GM21447 (cell line): Measurements from ENCODE around the gene CLTB.

Experiments
- ATAC-seq: cut with Tn5 transposase; IDR thresholded peaks from one replicate; pipeline ENCODE4 v1.9.1; 2021; ENCODE audit not compliant: unreplicated experiment

Gene CLTB

DNA sequence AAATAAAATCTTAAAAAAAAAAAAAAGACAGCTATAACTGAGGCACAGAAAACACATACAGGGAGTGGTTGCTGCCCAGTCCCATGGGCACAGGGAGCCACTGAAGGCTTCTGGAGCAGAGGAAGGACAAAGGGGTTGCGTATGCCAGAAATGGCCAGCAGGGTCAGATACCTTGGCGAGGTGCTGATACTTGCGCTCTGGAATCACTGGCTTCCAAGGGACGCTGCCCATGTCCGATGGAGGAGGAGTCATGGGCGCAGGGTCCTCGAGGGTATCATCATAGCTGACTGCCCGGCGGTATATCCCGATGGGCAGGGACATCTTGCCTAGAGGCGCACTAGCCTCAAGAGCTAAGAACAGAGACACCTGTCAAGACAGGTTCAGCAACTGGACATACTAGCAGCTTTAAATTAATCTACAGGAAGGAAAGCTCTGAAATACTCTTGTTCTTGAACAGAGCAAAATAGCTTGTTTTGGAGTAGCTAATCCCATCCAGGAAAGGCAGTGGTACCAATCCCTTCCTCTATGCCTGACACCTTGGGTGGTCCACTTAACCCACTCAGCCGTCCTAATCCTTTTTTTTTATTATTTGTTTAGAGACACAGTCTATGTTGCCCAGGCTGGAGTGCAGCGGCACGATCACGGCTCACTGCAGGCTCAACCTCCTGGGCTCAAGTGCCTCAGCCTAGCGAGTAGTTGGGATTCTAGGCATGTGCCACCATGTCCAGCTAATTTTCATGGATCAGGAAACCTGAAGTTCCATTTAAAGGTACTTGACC is 60.8 kb downstream of the CLTB start:
- no peak for ATAC-seq

DNA sequence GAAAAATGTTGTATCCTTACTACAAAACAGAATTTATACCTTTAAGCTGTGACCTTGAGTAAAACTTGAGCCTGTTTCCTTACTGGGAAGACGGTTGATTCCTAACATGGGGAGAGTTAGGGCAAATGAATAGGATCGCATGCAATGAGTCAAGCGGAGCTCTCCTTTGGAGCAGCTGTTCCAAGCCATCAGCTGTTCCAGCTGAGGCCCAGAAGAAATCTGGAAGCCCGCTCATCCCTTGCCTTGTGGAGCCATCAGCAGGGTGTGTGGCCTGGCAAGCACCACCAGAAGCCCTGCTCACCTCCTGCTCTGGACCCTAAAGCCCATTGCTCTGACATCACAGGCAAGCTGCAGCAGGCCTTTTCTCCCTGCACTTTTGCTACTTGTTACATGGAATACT is 62.8 kb downstream of the CLTB start:
- no peak for ATAC-seq

DNA sequence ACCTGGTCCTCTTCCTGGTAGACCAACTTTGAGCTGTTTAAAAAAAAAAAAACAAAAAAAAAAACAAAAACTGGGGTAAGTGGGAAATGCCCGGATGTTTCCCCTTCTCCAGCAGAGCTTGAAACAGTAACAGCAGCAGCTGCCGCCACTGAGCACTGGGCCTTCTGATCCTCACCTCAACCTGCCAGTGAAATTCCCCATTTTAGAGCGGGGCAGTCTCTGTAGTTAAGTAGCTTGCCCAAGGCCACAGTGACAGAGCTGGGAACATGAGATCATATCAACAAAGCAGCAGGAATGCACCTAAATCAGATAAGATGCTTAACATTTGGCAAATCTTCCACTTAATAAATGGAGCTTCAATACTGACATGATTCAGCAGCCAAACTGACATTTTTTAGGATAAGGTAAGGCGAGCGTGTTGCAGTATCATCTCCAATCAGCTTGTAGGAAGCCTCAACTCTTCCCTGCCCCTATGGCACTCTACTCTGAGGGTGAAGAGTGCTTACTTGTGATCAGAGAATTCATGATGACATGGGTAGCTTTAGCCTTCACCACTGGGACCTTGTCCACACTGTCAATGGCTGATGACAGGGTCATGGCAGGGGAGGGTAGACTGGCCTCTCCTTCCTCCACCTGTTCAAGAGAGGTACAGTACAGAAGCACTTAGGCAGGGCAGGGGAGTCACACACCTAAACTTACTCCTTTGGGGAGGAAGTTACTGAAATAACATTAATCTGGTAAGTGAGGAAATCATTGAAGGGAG is 64.0 kb downstream of the CLTB start:
- ATAC-seq = peak; percentile 61

DNA sequence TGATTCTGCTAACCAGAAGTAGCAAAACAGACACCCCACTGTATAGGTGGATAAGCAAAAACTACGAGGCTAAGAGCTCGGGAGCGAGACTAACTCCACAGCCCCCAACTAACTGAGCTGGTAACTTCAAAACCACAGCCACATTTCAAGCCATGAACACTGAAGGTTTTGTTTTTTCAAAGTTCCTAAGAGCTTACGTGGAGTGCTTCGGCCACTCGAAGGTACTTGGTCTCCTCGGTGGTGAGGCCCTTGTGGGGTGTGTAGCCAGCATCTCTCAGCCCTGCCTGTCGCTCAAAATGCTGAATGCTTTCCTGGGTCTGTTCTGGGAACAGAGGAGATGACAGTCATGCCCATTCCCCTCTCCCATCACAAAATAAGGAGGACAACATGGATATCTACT is 65.9 kb downstream of the CLTB start:
- no peak for ATAC-seq

DNA sequence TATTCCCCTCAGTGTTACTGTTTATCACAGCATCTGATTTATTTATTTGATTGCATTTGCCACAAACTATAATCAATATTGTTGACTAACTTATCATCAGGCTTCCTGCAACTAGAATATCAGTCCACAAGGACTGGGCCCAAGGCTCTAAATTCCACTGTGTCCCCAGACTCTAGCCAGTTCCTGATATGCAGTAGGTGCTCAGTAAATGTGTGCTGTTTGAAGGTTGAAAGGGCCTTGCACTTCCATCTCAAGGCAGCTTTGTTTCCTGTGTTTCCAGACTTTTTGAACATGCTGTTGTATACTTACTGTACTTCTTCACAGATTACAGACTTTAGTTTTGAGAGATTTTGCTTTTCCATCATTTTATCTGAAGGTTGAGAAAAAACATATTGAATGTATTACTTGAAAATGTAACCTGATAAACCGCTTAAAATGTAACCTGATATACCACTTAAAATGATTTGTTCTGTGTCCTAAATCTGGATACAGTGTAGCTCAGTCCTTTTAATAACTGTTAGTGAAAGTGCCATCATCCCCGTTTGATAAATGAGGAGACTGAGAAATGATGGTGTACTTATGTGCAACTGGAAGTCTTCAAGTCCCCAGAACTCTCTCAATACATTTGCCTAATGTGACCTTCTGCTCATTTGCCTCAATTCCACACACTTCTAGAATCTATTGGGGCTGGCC is 73.4 kb downstream of the CLTB start:
- ATAC-seq = no peak
